Erythroblast (primary cell): Measurements from ENCODE around the gene DSN1.

Source experiments
- GATA1 ChIP-seq: IDR thresholded peaks from 2 replicates; pipeline ENCODE4 v1.6.1; 2011; ENCODE audit warnings: low read depth, mild to moderate bottlenecking, control low read depth, low read length, moderate library complexity
- POLR2A ChIP-seq: IDR thresholded peaks from 2 replicates; pipeline ENCODE4 v1.6.1; 2011; ENCODE audit warnings: mild to moderate bottlenecking, low read length

GRCh38 chr20:36712775-36713174 is 60.8 kb downstream of the DSN1 start:
- TF ChIP-seq POLR2A (no peak), GATA1 (no peak)
